Metanephros (tissue), 2 donors: ENCODE data around the gene PRSS33. TPM values are rescaled to one million over a fixed set of nuclear protein-coding genes. Genes with fewer than 3 reads are reported as not detected.

Source experiments
- small RNA-seq: library from RNA; depleted of rRNA; stranded (forward); fragments of <200 nt; gene quantifications from one replicate; pipeline ENCODE3, GENCODE V24; 2014; ENCODE audit warnings: low replicate concordance
- total RNA-seq: library from RNA; depleted of rRNA; stranded (reverse); fragments of >200 nt; gene quantifications from one replicate; pipeline ENCODE4 v1.2.3, GENCODE V29; 2014

PRSS33 gene
- 1.2 TPM for total RNA-seq

GRCh38 chr16:2787406-2787805, at the start of gene PRSS33:
PRSS33 (minus strand) TSS chr16:2787560; CDS start chr16:2786547, 1,013 bp downstream.

GRCh38 chr16:2829501-2830354, 42.4 kb upstream of the PRSS33 start, which contains the start of gene ZG16B:
ZG16B (plus strand) TSS chr16:2830303; CDS start chr16:2830442, 139 bp downstream.

GRCh38 chr16:2816751-2817339, 29.5 kb upstream of the PRSS33 start, which contains the start of gene PRSS21:
PRSS21 (plus strand) TSS chr16:2817237; CDS start chr16:2817269, 32 bp downstream.

GRCh38 chr16:2777231-2777902, 10.0 kb downstream of the PRSS33 start, which contains the start of gene ELOB:
ELOB (minus strand) TSS chr16:2777280; CDS start chr16:2777239, 41 bp downstream.

GRCh38 chr16:2752035-2752849, 35.1 kb downstream of the PRSS33 start, which contains the start of gene SRRM2:
SRRM2 (plus strand) TSS chr16:2752638; CDS start chr16:2756365, 3,727 bp downstream.

Small RNA genes within 50 kb of the gene (small RNA-seq; reads per million reads assigned to genes)
- gene SNORA3C = not detected

Other genes starting within 250 kb of the PRSS33 start
- 31.5 TPM for gene PDPK1, start 249.5 kb downstream of the PRSS33 start, total RNA-seq
- 19.6 TPM for gene KCTD5, start 105.0 kb downstream of the PRSS33 start, total RNA-seq
- gene PRSS27, start 67.3 kb downstream of the PRSS33 start, total RNA-seq = 0.47 TPM
- gene SRRM2, start 34.9 kb downstream of the PRSS33 start, total RNA-seq = 260 TPM
- gene ELOB, start 10.3 kb downstream of the PRSS33 start, total RNA-seq = 166 TPM
- not detected for gene PRSS41, start 10.9 kb upstream of the PRSS33 start, total RNA-seq
- gene PRSS21, start 29.7 kb upstream of the PRSS33 start, total RNA-seq = not detected
- 0.70 TPM for gene ZG16B, start 42.7 kb upstream of the PRSS33 start, total RNA-seq
- 4.1 TPM for gene PRSS22, start 70.6 kb upstream of the PRSS33 start, total RNA-seq
- 44.1 TPM for gene FLYWCH2, start 95.7 kb upstream of the PRSS33 start, total RNA-seq
- gene FLYWCH1, start 124.4 kb upstream of the PRSS33 start, total RNA-seq = 23.8 TPM
- gene KREMEN2, start 176.7 kb upstream of the PRSS33 start, total RNA-seq = 2.9 TPM
- gene PAQR4, start 181.8 kb upstream of the PRSS33 start, total RNA-seq = 5.2 TPM
- 8.6 TPM for gene PKMYT1, start 192.9 kb upstream of the PRSS33 start, total RNA-seq
- 2.5 TPM for gene CLDN9, start 225.4 kb upstream of the PRSS33 start, total RNA-seq
- gene CLDN6, start 230.6 kb upstream of the PRSS33 start, total RNA-seq = 7.6 TPM
- gene TNFRSF12A, start 232.8 kb upstream of the PRSS33 start, total RNA-seq = 25.6 TPM
- gene HCFC1R1, start 236.4 kb upstream of the PRSS33 start, total RNA-seq = 25.4 TPM
- 18.2 TPM for gene THOC6, start 236.5 kb upstream of the PRSS33 start, total RNA-seq
- 3.3 TPM for gene BICDL2, start 249.4 kb upstream of the PRSS33 start, total RNA-seq